HepG2 (cell line): ENCODE data around the gene ZFP69. TPM values are rescaled to one million over a fixed set of nuclear protein-coding genes. Genes with fewer than 3 reads are reported as not detected.

Experiments
- DNMT3B ChIP-seq: conservative IDR thresholded peaks from 2 replicates; pipeline ENCODE4 v1.6.1; 2016; ENCODE audit warnings: missing biosample characterization, control low read depth
- KIAA2018 ChIP-seq: sonication (generic); formaldehyde crosslinking; IDR thresholded peaks from 2 replicates; pipeline ENCODE4 v1.5.0; 2020; ENCODE audit warnings: mild to moderate bottlenecking, missing genetic modification reagents, borderline replicate concordance
- MZF1 ChIP-seq: sonication (generic); formaldehyde crosslinking; IDR thresholded peaks from 2 replicates; pipeline ENCODE4 v1.8.1; 2023; ENCODE audit warnings: mild to moderate bottlenecking, missing genetic modification reagents, borderline replicate concordance
- RAD51 ChIP-seq: fragments of 450-650 bp; IDR thresholded peaks from 2 replicates; pipeline ENCODE4 v1.6.1; 2016; ENCODE audit warnings: borderline replicate concordance
- RARA ChIP-seq: IDR thresholded peaks from 2 replicates; pipeline ENCODE4 v1.6.1; 2016; ENCODE audit warnings: missing genetic modification reagents, missing compliant biosample characterization
- ZBTB44 ChIP-seq: sonication (generic); formaldehyde crosslinking; IDR thresholded peaks from 2 replicates; pipeline ENCODE4 v1.4.0; 2020; ENCODE audit warnings: missing genetic modification reagents
- ZHX2 ChIP-seq, 2 experiments: sonication (generic) in 1 of 2; formaldehyde crosslinking in 1 of 2; IDR thresholded peaks; 2 replicates each; pipeline versions ENCODE4 v1.6.1 to v1.9.0; 2014 to 2022; ENCODE audit warnings: antibody characterized with exemption in 1 of 2, borderline replicate concordance in 1 of 2, inconsistent platforms in 1 of 2, low read depth in 1 of 2, missing genetic modification reagents in 1 of 2
- ZNF276 ChIP-seq: sonication (generic); formaldehyde crosslinking; IDR thresholded peaks from 2 replicates; pipeline ENCODE4 v1.4.0; 2020; ENCODE audit warnings: mild to moderate bottlenecking, low read depth, missing genetic modification reagents
- ZNF329 ChIP-seq: sonication (generic); formaldehyde crosslinking; IDR thresholded peaks from 2 replicates; pipeline ENCODE4 v1.9.0; 2021; ENCODE audit warnings: low read depth, mild to moderate bottlenecking, missing genetic modification reagents
- ZSCAN22 ChIP-seq: sonication (generic); formaldehyde crosslinking; IDR thresholded peaks from 2 replicates; pipeline ENCODE4 v1.4.0; 2020; ENCODE audit warnings: mild to moderate bottlenecking, missing genetic modification reagents
- polyA plus RNA-seq, 8 experiments: library from polyadenylated mRNA; depleted of rRNA in 3 of 8; stranded (reverse) in 7 of 8; unstranded in 1 of 8; fragments of >200 nt; fragmentation: Illumina TruSeq in 4 of 8; extraction: Trizol in 4 of 8; gene quantifications; 2 replicates each; pipeline versions ENCODE4 v1.2.1 to v1.2.3, GENCODE V29; 2011 to 2016; ENCODE audit warnings: low read depth in 4 of 8, missing spikeins in 1 of 8, mixed read lengths in 1 of 8; ENCODE audit not compliant: insufficient read depth in 1 of 8
- total RNA-seq, 5 experiments: library from RNA; depleted of rRNA; stranded (reverse); fragments of >200 nt; fragmentation: Illumina TruSeq; extraction: Trizol; gene quantifications; 2 replicates each; pipeline ENCODE4 v1.2.3, GENCODE V29; 2016; ENCODE audit warnings: low read depth in 1 of 5

Gene ZFP69
- total and polyA plus RNA-seq, 2 of the 13 experiments (the other 11 are each of a cell fraction or from before 2014, with no cell fraction given) = 2.6 to 5.6 TPM

GRCh38 chr1:40531381-40532061, 54.4 kb downstream of the ZFP69 start, which contains the start of gene ZNF684 (continued):
- no peak for TF ChIP-seq ZNF329
- no peak for TF ChIP-seq RAD51
- no peak for TF ChIP-seq KIAA2018 (CRISPR knock-in tag)
- TF ChIP-seq MZF1 (CRISPR knock-in tag) = no peak
- TF ChIP-seq RARA (CRISPR knock-in tag) = no peak
- TF ChIP-seq ZHX2 (IDR thresholded peaks at IDR 0.05; ENCODE audit: low read depth) = no peak
- TF ChIP-seq ZHX2 (CRISPR knock-in tag; IDR thresholded peaks at IDR 0.05; ENCODE audit: borderline replicate concordance) = no peak
- TF ChIP-seq DNMT3B (CRISPR knock-in tag) = no peak
- no peak for TF ChIP-seq ZNF276 (CRISPR knock-in tag)
- no peak for TF ChIP-seq ZSCAN22 (CRISPR knock-in tag)
- TF ChIP-seq ZBTB44 = no peak
